NOMO-1 treated with DMSO at 0.1 percent for 48 hours (cell line): ENCODE data around the gene FSCN2.
"Not testable (repeated sequence)": the region's sequence is repeated elsewhere in the genome, so short reads cannot be mapped to it uniquely, and the experiment has no call there.

ENCODE experiments used
- DNase-seq: peaks from one replicate; lab custom pipeline; 2025; ENCODE audit not compliant: unreplicated experiment; lab: John Stamatoyannopoulos, UW

The FSCN2 gene

GRCh38 chr17:81573794-81574642, 45.8 kb downstream of the FSCN2 start:
- no peak for DNase-seq

DNA sequence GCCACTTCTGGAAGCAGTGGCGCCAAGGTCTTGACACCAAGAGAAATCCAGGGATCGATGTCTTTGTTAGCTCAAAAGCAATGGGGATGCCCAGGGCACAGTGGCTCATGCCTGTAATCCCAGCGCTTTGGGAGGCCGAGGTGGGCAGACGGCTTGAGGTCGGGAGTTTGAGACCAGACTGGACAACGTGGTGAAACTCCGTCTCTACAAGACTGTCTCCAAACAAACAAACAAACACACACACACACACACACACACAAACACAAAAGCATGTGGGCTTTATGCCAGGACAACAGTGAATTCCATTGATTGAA, 46.4 kb downstream of the FSCN2 start:
- DNase-seq = no peak

GRCh38 chr17:81575836-81576235, 47.7 kb downstream of the FSCN2 start:
- no peak for DNase-seq

DNA sequence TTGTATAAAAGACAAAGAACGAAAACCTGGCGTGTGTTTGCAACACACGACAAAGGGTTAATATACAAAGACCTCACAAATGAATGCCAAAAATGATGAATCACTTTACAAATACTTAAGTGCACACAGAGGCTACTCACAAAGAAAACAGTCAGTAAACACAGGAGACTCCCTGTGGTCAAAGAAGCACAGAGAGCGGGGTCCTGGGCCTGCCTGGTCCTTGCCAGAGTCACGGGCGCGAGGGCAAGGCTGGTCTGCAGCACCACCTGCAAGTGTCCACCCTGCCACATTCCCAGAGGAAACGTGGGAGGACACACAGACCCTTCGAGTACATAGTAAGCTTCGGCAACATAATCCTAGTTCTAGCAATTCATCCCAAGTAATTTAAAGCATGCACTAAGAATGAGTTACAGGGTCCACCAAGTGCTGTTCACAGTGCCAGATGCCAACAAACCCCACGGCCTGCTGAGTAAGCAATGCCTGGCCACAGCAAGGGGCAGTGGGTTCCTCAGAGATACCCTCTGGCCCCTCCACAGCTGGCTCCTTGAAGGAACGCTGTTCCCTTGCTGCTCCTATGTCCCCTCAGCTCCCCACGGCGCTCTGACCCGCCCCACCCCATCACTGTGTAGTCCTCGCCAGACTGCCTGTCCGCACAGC, 48.6 kb downstream of the FSCN2 start:
- no peak for DNase-seq

GRCh38 chr17:81577278-81578000, 49.3 kb downstream of the FSCN2 start:
- DNase-seq = peak; percentile 89

- no peak for DNase-seq
Measured at GRCh38 chr17:81578038-81578441, 49.9 kb downstream of the FSCN2 start.

DNA sequence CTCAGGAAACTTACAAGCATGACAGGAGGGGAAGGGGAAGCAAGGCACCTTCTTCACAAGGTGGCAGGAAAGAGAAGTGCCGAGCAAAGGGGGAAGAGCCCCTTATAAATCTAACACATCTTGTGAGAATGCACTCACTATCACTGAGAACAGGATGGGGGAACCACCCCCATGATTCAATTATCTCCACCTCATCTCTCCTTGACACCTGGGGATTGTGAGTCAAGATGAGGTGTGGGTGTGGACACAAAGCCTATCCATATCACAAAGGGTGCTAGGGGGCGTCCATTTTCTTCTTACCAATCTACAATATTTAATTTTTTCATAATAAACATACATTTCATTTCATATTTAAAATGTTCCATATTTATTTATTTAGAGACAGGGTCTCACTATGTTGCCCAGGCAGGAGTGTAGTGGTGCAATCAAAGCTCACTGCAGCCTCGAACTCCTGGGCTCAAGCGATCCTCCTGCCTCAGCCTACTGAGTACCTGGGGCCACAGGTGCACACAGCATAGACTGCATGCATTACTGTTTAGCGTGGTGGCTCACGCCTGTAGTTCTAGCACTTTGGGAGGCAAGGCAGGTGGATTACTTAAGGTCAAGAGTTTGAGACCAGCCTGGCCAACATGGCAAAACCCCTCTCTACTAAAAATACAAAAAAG, 50.5 kb downstream of the FSCN2 start:
- no peak for DNase-seq

DNA sequence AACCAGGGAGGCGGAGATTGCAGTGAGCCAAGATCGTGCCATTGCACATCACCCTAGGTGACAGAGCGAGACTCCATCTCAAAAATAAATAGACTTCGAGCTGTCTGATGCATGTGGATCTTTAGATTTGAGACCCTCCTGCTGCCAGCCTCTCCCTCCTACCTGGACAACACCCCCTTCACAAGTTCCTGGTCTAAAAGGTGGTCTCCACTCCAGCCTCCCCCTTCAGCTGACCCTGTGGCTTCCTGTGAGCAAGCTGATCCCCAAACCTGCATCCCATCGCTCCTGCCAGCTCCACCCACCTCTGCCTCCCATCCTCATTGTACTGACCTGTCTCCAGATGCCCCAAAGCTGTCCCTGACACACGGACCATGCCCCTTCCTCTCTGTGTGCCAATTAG, 51.1 kb downstream of the FSCN2 start:
- DNase-seq = no peak

- DNase-seq = no peak
Measured at GRCh38 chr17:81579821-81580321, 51.7 kb downstream of the FSCN2 start.

GRCh38 chr17:81580481-81580880, 52.3 kb downstream of the FSCN2 start:
- DNase-seq = no peak

DNA sequence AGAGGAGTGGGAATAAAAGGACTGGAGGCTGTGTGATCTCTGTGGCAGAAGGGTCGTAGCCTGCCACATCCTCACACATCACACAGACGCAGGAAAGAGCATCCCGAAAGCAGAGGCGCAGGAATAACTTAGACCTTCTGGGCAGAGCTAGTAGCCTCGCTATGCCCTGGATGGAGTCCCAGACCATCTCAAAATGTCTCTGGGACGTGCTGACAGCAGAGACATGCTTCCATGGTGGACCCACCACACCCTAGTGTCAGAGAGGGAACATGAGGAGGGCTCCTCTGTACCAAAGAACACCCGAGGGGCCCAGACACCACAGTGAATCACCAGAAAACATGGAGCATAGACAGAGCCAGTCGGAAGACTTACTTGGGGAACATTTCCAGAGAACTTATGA, 53.6 kb downstream of the FSCN2 start:
- DNase-seq = no peak

DNA sequence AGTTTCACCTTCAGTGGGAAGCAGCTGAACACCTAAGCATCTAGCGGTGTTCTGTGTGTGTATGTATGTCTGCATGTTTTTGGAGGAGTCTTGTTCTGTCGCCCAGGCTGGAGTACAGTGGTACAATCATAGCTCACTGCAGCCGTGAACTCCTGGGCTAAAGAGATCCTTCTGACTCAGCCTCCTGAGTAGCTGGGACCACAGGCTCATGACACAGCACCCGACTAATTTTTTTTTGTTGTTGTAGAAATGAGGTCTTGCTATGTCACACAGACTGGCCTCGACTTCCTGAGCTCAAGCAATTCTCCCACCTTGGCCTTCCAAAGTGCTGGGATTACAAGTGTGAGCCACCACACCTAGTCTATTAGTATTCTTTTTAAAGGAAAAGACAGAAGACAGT, 54.2 kb downstream of the FSCN2 start:
- no peak for DNase-seq

DNA sequence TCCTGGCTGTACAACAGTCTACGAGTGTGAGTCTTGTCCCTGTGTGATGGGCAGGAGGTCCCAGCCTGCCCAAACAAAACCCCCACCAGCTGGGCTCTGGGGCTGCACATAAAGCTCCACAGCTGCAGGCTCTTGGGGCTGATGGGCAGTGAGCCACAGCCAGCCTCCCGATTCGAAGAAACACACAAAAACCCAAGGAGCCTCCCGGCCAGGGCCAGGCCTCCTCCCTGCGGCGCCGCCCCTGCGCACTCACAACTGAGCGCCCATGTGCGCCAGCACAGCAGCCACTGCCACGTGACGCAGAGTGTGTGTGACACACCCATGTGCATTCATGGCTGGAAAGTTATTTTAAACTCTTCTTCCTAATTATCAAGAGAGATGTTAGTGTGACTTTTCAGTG, 54.6 kb downstream of the FSCN2 start:
- DNase-seq = no peak

DNA sequence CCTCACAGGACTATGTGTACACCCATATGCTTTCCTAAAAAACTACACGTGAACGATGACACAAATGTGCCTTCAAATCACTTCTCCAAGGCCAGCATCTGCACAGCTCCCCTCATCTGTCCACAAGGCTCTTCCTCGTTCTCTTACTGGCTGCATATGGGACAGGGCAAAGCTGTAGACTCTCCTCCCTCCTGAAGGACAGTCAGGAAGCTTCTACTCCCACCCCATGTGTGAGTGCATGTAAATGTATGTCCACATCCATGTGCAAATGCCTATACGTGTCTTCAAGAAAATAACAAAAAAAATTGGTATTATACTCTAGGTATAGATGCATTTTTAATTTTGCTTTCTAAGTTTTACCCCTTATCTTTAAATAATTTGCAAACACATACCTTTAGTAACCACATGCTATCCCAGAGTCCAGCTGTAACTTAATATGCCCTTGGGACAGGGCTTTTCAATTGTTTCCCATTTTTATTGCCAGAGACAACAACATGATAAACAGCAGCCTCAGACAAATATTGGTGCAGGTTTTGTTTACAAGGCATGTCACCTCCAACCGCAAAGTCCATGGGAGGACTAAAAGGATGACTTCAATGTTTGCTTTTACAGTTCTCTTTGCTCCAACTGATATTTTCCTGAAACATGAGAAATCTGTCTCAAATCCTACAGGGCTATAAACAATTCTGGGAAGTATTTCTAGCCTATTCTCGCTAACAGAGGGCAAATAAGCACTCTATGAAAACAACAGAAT, 55.6 kb downstream of the FSCN2 start:
- DNase-seq = no peak

DNA sequence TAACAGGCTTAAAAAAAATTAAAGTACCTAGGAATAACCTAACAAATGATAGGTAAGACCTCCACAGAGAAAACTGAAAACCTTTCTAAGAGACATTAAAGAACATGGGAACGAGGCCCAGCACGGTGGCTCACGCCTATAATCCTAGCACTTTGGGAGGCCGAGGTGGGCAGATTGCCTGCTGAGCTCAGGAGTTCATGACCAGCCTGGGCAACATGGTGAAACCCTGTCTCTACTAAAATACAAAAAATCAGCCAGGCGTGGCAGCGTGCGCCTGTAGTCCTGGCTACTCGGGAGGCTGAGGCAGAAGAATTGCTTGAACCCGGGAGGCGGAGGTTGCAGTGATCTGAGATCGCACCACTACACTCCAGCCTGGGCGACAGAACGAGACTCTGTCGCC, 56.6 kb downstream of the FSCN2 start:
- not testable (repeated sequence) for DNase-seq

DNA sequence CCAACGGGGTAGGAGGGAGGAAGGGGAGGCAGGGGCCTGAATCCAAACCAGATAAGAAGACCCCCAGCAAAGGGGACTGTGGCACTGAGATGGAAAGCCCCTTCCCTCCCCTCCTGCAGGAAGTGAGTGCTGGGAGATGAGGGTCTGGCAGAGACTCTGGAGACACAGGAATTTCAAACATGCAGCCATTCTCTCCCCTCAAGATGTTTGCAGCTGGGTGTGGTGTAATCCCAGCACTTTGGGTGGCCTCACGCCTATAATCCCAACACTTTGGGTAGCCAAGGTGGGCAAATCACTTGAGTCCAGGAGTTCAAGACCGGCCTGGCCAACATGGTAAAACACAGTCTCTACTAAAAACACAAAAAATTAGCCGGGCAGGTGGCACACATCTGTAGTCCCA, 57.9 kb downstream of the FSCN2 start:
- DNase-seq = no peak
